NCI-H2081 treated with DMSO at 0.1 percent for 48 hours (cell line): Measurements from ENCODE around the gene MYRIP.

Experiments
- DNase-seq: peaks from one replicate; lab custom pipeline; 2025; lab: John Stamatoyannopoulos, UW

Gene MYRIP

GRCh38 chr3:40190056-40190455 is 380.6 kb downstream of the MYRIP start:
- no peak for DNase-seq

GRCh38 chr3:40191251-40191650 is 381.8 kb downstream of the MYRIP start:
- DNase-seq = no peak

- DNase-seq = no peak
These were observed 382.5 kb downstream of the MYRIP start for GRCh38 chr3:40191850-40192448.

GRCh38 chr3:40192628-40193027 is 383.2 kb downstream of the MYRIP start:
- DNase-seq = no peak

- DNase-seq = no peak
These were observed 387.6 kb downstream of the MYRIP start for GRCh38 chr3:40196966-40197365.

DNA sequence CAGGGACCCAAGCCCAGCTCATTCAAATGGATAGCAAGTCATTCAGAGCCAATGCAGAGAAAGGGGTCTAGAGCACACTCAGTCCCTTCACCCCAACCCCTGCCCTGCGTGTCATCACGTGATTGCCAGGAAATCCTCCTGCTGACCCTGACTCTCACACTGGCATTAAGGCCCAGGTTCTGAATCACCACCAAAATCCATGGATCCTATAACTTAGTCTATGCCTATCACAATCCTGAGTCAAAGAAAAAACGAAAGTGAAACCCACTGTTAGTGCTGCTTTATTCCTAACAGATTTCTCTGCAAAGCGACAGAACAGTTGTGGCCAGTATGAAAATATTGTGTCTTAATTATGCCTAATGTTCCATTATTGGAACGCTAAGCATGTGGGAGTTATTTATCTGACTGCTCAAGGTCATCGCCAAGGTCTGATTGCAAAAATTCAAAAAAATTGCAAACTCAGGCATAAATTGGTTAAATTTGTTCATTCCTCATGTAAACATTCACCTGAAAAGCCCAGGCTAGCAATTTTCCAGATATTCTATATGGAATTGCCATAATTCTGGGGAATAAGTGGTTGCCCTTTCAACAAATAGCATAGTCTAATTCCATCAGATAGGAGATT is 391.4 kb downstream of the MYRIP start:
- no peak for DNase-seq

DNA sequence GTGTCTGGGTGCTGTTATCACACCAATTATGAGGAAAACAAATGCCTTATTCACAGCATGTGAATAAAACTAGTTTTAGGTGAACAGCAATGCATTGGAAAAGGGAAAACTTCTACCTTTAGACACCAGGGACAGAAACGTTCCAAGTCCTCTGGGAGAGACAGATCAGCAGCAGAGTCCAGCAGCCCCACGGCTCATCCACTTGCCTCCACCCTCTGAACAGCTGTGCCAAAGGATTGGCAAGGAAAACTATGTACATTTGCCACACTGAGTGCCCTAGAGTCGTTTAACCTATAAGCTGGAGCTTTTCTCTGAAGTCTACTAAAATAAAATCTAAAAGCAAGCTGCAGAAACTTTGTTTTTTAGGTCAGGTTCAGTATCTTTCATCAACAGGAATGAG is 392.4 kb downstream of the MYRIP start:
- DNase-seq = no peak

GRCh38 chr3:40206522-40206921 is 397.1 kb downstream of the MYRIP start:
- no peak for DNase-seq

GRCh38 chr3:40207796-40208195 is 398.4 kb downstream of the MYRIP start:
- DNase-seq = no peak

DNA sequence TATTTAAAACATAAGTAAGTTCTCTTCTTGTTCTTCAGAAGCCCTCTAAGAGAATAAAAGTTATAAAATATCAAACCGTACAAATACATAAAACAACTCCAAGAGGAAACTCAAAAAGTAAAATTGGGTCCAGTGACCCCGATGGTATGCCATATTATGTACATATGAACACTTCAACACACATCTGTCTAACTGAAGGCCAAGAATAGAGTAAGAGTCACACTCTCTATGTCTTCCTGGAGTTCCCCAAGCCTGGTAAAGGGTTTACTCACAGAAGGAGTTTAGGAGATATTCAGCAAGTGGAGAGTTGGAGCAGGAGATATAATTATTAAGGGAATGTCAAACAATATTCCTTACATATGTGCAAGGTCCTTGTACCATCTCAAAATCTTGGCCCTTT is 398.8 kb downstream of the MYRIP start:
- no peak for DNase-seq

GRCh38 chr3:40211579-40211978 is 402.2 kb downstream of the MYRIP start:
- DNase-seq = no peak

GRCh38 chr3:40213556-40213955 is 404.1 kb downstream of the MYRIP start:
- no peak for DNase-seq

- DNase-seq = no peak
These were observed 405.6 kb downstream of the MYRIP start for GRCh38 chr3:40215015-40215414.

GRCh38 chr3:40216471-40216870 is 407.1 kb downstream of the MYRIP start:
- no peak for DNase-seq

DNA sequence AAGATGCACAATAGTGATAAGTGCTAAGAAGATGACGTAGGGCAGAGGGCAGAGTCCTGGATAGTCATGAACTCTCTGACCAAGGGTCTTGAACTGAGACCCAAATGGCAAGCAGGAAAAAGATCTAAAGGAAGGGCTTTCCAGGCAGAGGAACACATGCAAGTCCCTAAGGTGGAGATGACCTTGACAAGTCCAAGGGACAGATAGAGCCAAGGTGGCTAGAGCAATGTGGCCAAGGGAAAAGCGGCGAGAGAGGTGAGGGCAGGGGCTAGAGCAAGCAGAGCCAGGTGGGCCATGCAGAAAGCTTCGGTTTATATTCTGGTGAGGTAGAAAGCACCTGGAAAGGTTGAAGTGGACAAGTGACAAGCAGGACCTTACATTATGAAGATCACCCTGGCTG is 414.4 kb downstream of the MYRIP start:
- no peak for DNase-seq

GRCh38 chr3:40224796-40225515 is 415.5 kb downstream of the MYRIP start:
- DNase-seq = no peak

DNA sequence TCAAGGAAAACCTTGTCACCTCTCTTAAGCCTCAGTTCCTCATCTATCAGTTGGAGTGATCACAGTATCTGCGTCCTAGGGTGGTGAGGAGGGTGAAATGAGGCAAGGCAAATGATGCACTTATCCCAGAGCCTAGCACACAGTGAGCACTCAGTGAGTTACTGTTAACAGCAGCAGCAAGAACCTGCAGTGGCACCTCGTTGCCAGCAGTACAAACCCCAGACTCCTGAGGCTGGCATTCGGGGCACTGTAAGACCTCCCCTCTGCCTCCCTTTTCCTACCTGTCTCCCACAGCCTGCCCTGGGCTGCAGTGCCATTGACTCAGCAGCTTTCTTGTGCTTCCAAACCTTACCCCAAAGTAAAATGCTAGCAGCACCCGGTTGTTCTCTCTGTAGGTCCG is 417.2 kb downstream of the MYRIP start:
- no peak for DNase-seq

- no peak for DNase-seq
These were observed 419.5 kb downstream of the MYRIP start for GRCh38 chr3:40228792-40229350.

DNA sequence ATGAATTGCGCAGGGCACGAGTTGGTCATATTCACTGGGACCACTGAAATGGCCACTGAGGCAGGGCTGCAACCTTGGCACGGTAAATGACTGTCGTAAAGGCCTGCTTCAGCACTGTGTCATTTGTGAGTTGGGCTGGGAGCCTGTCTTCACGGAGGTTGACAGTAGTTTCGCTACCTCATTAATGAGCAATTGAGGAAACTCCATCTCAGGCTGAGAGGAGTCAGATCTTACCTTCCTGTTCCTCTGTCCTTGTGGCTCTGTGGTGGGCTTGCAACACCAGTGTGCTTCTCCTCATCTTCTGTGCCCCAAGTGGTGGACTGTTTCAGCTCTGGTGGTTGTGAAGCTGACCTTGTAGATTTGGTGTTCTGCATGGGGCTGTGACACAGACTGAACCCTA is 420.0 kb downstream of the MYRIP start:
- DNase-seq = no peak

- DNase-seq = no peak
These were observed 420.6 kb downstream of the MYRIP start for GRCh38 chr3:40229963-40230362.

GRCh38 chr3:40230382-40230781 is 421.0 kb downstream of the MYRIP start:
- no peak for DNase-seq

- DNase-seq = no peak
These were observed 423.2 kb downstream of the MYRIP start for GRCh38 chr3:40232626-40233025.

DNA sequence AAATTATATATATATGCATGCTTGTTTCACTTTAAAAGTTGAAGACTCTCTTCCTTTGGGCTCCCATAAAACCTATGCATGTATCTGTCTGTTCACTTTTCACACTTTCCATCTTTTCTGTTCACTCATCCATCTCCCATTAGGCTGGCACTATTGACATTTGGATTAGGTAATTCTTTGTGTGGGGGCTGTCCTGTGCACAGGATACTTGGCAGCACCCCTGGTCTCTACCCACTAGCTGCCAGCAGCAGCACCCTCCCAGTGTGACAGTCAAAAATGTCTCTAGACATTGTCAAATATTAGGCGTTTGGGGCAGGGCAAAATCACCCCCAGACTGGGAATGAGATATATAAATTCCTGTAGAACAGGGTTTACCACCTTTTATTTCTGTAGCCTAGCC is 427.8 kb downstream of the MYRIP start:
- no peak for DNase-seq
